Left cardiac atrium (tissue), 4 donors: Measurements from ENCODE around the gene PSEN2. TPM values are rescaled to one million over a fixed set of nuclear protein-coding genes. Genes with fewer than 3 reads are reported as not detected.
"Not testable (repeated sequence)": the region's sequence is repeated elsewhere in the genome, so short reads cannot be mapped to it uniquely, and the experiment has no call there.

Source experiments
- ATAC-seq, 2 donors: fragments of 200-7000 bp; cut with Tn5 transposase; one replicate each; pipeline ENCODE4 v1.9.1; 2020; ENCODE audit warnings: mild to moderate bottlenecking in 2 of 2, moderate library complexity in 2 of 2
- DNase-seq: peaks from one replicate; pipeline ENCODE4 v3.0.0-alpha.2; 2020
- intact Hi-C, 2 donors: fragments of 100-400 bp; cut with DNase I; formaldehyde crosslinking; loops; one replicate each; pipeline versions ENCODE4 v1.14.1 to v1.15.1; 2022 to 2023
- total RNA-seq, 2 donors: library from RNA; stranded (reverse); fragmentation: NEBNext Ultra II Directional; extraction: Animal tissue kit (Norgen Biotek cat#: 25700); gene quantifications; one replicate each; pipeline ENCODE4 v1.2.1, GENCODE V29; 2021
- donor health status: DM: no; HTN: yes; CAD: no.
- donor health status: DM: no; HTN: yes; CAD: no; lungs with severe emphysema.
- donor health status: DM: yes; HTN: yes; CAD: no.
- donor health status: Dilated cardiomyopathy.

Gene PSEN2
- total RNA-seq, 2 donors from 2014 or later, result 17.8 to 23.6 TPM

DNA sequence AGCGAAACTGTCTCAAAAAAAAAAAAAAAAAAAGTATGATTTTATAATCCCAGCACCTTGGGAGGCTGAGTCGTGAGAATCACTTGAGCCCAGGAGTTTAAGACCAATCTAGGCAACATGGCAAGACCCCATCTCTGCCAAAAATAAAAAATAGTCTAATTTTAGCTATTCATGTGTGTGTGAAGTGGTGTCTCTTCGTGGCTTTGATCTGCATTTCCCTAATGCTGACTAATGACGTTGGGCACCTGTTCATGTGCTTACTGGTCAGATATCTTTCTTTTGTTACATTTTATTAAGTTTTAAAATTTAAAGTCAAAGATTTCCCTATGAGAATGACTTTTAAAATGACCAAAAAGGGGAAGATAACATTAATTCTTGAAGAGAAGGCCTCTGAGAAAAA lies 31.0 kb downstream of the PSEN2 start:
- ATAC-seq (no peak), DNase-seq (no peak)
- intact Hi-C loops, result no loop called here

- intact Hi-C loops, result no loop called here
These were observed 32.2 kb downstream of the PSEN2 start for GRCh38 chr1:226902601-226903000.

DNA sequence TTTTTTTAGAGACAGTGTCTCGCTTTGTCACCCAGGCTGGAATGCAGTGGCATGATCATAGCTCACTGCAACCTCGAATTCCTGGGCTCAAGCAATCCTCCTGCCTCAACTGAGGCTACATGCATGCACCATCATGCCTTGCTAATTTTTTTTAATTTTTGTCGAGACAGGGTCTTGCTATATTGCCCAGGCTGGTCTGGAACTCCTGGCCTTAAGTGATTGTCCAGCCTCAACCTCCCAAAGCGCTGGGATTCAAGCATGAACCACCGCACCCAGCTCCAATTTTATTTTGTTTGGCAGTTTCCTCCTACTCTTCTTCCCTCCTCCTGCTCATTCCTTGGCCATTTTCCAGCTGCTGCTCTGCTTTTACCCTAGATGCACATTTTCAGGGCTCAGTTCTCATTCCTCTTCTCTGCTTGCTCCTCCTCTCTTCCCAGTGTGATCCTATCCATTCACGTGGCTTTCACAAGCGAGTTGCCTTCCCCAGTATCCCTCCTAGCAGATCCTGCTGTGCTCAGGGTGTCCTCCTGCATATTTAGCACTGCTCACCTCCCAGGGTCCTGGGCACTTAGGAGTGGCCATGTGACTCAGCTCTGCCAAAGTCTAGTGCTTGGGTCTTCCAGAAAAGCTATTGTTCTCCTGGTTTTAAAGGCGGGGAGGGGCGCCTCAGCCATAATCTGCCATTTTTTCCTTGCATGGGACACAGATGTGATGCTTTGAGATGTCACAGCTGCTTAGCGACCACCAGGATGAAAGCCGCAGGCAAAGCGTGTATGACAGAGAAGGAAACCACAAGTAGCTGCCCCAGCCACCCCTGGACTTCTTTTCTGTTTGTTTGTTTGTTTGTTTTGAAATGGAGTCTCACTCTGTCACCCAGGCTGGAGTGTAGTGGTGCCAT lies 33.7 kb downstream of the PSEN2 start:
- intact Hi-C loops, result no loop called here
- ATAC-seq (peak; percentile 52 to 64), DNase-seq (no peak)

More at GRCh38 chr1:226902601-226903000, 32.2 kb downstream of the PSEN2 start:
- ATAC-seq (no peak), DNase-seq (no peak)

DNA sequence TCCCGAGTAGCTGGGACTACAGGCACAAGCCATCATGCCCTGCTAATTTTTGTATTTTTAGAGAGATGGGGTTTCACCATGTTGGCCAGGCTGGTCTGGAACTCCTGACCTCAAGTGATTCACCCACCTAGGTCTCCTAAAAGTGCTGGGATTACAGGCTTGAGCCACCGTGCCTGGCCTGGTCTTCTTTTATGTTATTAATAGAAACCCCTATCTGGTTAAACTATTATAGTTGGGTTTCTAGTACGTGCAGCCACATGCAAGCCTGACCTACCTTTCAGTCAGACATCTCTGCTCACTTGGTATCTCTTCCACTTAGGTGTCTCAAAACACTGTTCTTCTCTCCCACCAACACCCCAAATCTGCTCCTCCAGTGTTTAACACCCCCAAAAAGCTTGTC lies 34.4 kb downstream of the PSEN2 start:
- intact Hi-C loops, result no loop called here
- no peak for DNase-seq
- peak in 1 of 2 donors; percentile 14 for ATAC-seq

GRCh38 chr1:226908419-226908818 lies 38.0 kb downstream of the PSEN2 start:
- no peak for ATAC-seq
- intact Hi-C loops, result no loop called here
- DNase-seq, result no peak

GRCh38 chr1:226908913-226909312 lies 38.5 kb downstream of the PSEN2 start:
- ATAC-seq (no peak), DNase-seq (no peak)
- intact Hi-C loops, result no loop called here

- ATAC-seq (peak; percentile 82 to 85), DNase-seq (peak; percentile 47)
- intact Hi-C loops, result no loop called here
These were observed 42.3 kb downstream of the PSEN2 start for GRCh38 chr1:226912587-226913176.

DNA sequence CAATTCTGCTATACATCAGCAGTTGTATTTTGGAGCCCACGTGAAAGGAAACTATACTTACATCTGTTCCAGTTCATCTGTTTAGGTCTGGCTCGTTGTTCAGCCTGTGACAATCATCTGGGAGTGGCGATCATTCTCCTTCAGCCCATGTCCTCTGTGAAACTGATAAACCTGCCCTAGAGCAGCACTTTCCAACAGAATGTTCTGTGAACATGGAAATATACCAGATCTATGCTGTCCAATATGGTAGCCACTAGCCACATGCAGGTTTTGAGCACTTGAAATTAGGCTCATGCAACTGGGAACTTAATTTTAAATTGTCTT lies 45.2 kb downstream of the PSEN2 start:
- intact Hi-C loops, result loop anchor here in 1 of 2 donors (5.0 kb wide), 1 partner anchor 72 kb away; no protein-coding TSS in a partner anchor
- ATAC-seq (no peak), DNase-seq (no peak)

DNA sequence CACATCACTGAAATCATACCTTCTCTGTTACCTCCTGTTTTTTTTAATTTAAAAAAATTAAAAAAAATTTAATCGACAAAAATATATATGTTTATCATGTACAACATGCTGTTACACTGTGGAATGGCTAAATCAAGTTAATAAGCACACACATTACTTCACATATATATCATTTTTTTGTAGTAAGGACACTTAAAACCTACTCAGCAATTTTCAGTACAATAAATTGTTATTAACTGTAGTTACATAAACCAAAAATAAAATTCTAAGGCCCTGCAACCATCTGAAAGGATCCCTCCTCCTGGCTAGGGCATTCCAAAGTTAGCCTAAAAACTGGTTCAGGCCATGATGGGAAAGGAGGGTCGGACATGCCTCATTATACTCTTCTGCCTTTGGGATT lies 46.1 kb downstream of the PSEN2 start:
- intact Hi-C loops, result loop anchor here in 1 of 2 donors (5.0 kb wide), 1 partner anchor 71 kb away; no protein-coding TSS in a partner anchor
- DNase-seq (no peak), ATAC-seq (no peak)

- ATAC-seq (peak; percentile 35 to 61), DNase-seq (no peak)
- intact Hi-C loops, result loop anchor here in 1 of 2 donors (5.0 kb wide), 1 partner anchor 68 kb away; no protein-coding TSS in a partner anchor
These were observed 49.2 kb downstream of the PSEN2 start for GRCh38 chr1:226919587-226919986.

GRCh38 chr1:226919995-226920394 lies 49.6 kb downstream of the PSEN2 start:
- intact Hi-C loops, result loop anchor here in 1 of 2 donors (5.0 kb wide), 1 partner anchor 67 kb away; no protein-coding TSS in a partner anchor
- DNase-seq, result no peak
- ATAC-seq, result peak in 1 of 2 donors; percentile 44

DNA sequence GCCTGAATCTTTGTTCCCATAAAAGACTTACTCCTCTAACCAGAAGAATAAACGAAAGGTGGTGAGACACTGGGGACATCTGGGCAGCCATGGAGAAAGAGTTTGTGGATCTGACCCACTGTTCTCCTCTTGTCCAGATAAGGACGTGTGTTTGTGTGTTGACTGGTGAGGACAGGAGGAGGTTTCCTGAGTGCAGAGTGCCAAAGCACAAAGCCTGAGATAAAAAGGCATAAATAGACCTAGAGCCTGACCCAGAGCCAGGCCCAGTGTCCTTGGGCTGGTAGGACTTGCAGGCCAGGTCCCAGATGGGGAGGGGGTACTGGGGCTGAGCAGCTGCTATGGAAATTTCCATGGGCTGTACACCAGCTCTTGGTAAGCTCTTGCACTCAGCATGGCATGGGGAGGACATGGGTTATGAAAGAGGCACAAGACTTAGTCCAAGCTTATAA lies 50.1 kb downstream of the PSEN2 start:
- ATAC-seq, result peak; percentile 93 to 94
- intact Hi-C loops, result no loop called here
- DNase-seq, result peak; percentile 74

DNA sequence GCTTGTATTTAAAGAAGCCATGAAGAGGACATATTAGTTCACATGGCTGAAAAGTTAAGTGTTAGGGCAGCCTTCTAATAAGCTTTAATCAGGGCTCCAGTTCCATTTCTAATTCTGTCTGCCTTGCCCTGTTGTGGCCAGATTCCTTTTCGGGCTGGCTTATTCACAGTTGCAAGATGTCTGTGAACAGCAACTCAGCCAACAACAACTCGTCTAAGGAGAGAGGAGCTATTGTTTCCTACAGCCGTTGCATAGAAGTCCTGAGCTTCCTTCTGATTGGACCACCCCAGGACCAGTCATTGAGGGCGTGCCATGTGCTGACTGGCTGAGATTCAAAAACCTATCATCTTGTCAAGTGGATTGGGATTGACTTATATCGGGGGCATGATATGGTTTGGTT lies 51.1 kb downstream of the PSEN2 start:
- ATAC-seq (no peak), DNase-seq (no peak)
- intact Hi-C loops, result no loop called here

GRCh38 chr1:226929260-226930111 lies 59.1 kb downstream of the PSEN2 start:
- ATAC-seq, intact Hi-C loops, DNase-seq: not testable (repeated sequence)

- ATAC-seq, result no peak
- DNase-seq, result no peak
- intact Hi-C loops, result no loop called here
These were observed 64.2 kb downstream of the PSEN2 start for GRCh38 chr1:226934483-226935237.

DNA sequence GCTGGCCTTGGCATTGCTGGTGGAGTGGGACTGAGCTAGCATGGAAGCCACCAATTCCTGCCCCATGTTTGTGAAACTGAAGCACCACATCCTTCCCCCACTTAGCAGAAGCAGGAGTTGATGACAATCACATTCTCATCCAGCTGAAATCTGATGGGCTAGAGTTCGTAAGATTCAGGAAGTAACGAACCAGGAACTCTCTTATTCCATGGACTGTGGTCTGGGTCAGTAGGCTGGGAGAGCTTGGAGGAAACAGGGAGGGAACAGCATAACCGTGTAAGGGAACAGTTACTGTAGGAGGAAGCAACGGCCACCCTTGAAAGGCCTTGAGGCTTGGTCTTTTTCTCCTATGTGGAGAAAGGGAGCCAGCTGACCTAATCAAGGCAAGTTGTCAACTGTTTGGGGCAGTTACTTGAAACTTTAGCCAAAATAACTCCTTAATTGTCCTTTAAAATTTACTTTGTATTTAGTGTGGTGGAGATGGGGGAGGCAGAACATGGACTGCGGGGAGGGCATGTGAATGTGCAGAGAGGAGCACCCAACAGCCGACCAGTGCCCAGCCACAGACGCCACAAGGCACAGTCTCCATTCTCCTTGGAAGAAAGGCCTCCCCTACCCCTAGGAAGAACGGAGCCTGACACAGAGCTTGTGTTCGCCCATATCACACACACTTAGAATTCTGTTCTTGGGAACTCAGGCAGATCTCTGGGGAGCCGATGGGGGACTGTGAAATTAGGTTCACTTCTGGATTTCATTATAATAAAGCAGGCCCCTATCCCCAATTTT lies 67.7 kb downstream of the PSEN2 start:
- DNase-seq (no peak), ATAC-seq (no peak)
- intact Hi-C loops, result no loop called here

GRCh38 chr1:226938903-226939437 lies 68.6 kb downstream of the PSEN2 start:
- intact Hi-C loops, result loop anchor here in 1 of 2 donors (1.0 kb wide), 1 partner anchor 17 kb away; no protein-coding TSS in a partner anchor
- peak in 1 of 2 donors; percentile 6 for ATAC-seq

More at GRCh38 chr1:226938903-226939437, 68.6 kb downstream of the PSEN2 start:
- no peak for DNase-seq
